ES-I3 (cell line): Measurements from ENCODE around the gene DPY19L3.
"Not testable (repeated sequence)": the region's sequence is repeated elsewhere in the genome, so short reads cannot be mapped to it uniquely, and the experiment has no call there.

Experiments
- H3K36me3 ChIP-seq: 2 replicates; pipeline ENCODE4 v1.6.1; 2013; ENCODE audit warnings: mild to moderate bottlenecking, low read length, control low read depth, moderate library complexity; ENCODE audit not compliant: insufficient read depth
- H3K4me1 ChIP-seq: 2 replicates; pipeline ENCODE4 v1.6.1; 2013; ENCODE audit warnings: mild to moderate bottlenecking, control low read depth, low read length; ENCODE audit not compliant: insufficient read depth
- H3K9ac ChIP-seq: 2 replicates; pipeline ENCODE4 v1.6.1; 2013; ENCODE audit warnings: low read depth, mild to moderate bottlenecking, low read length, moderate library complexity
- H3K9me3 ChIP-seq: 2 replicates; pipeline ENCODE4 v1.6.1; 2013; ENCODE audit warnings: mild to moderate bottlenecking, low read length, moderate library complexity; ENCODE audit not compliant: control insufficient read depth, insufficient read depth

Gene DPY19L3

GRCh38 chr19:32373585-32374295 lies 31.8 kb upstream of the DPY19L3 start:
- H3K9ac ChIP-seq: no peak overlapping the region
- no peaks in the 10 kb centered on the region; the same call in 1 of the 2 replicates for H3K4me1 ChIP-seq
- peaks cover 5% of the 10 kb centered on the region; the same call in 1 of the 2 replicates for H3K9me3 ChIP-seq
- peaks cover 17% of the 10 kb centered on the region for H3K36me3 ChIP-seq

- not testable (repeated sequence) for H3K9ac ChIP-seq, H3K4me1 ChIP-seq, H3K9me3 ChIP-seq
- H3K36me3 ChIP-seq: peaks cover 12% of the 10 kb centered on the region
Measured at GRCh38 chr19:32374362-32374761, 31.2 kb upstream of the DPY19L3 start.

GRCh38 chr19:32377088-32377487 lies 28.5 kb upstream of the DPY19L3 start:
- H3K9me3 ChIP-seq, H3K4me1 ChIP-seq, H3K9ac ChIP-seq: not testable (repeated sequence)
- H3K36me3 ChIP-seq: peaks cover 12% of the 10 kb centered on the region

- Histone ChIP-seq H3K9ac (no peak overlapping the region), H3K9me3 (no peaks in the 10 kb centered on the region), H3K4me1 (no peaks in the 10 kb centered on the region; the same call in 1 of the 2 replicates), H3K36me3 (peaks cover 9% of the 10 kb centered on the region)
Measured at GRCh38 chr19:32380269-32380668, 25.3 kb upstream of the DPY19L3 start.

GRCh38 chr19:32387701-32388392 lies 17.7 kb upstream of the DPY19L3 start:
- H3K36me3 ChIP-seq: peaks cover 6% of the 10 kb centered on the region
- H3K4me1 ChIP-seq: no peaks in the 10 kb centered on the region
- H3K9me3 ChIP-seq: no peaks in the 10 kb centered on the region
- H3K9ac ChIP-seq: no peak overlapping the region

GRCh38 chr19:32388393-32388855 lies 17.1 kb upstream of the DPY19L3 start:
- Histone ChIP-seq H3K9ac (no peak overlapping the region), H3K4me1 (no peaks in the 10 kb centered on the region), H3K36me3 (peaks cover under 1% of the 10 kb centered on the region), H3K9me3 (no peaks in the 10 kb centered on the region)

- no peaks in the 10 kb centered on the region for H3K9me3 ChIP-seq
Measured at GRCh38 chr19:32392901-32393300, 12.7 kb upstream of the DPY19L3 start.

GRCh38 chr19:32396046-32396652 lies 9.4 kb upstream of the DPY19L3 start:
- no peak overlapping the region for H3K9ac ChIP-seq
- no peaks in the 10 kb centered on the region for H3K9me3 ChIP-seq
- no peaks in the 10 kb centered on the region for H3K4me1 ChIP-seq
- no peaks in the 10 kb centered on the region; the same call in 1 of the 2 replicates for H3K36me3 ChIP-seq

More at GRCh38 chr19:32392901-32393300, 12.7 kb upstream of the DPY19L3 start:
- Histone ChIP-seq H3K9ac (no peak overlapping the region), H3K36me3 (no peaks in the 10 kb centered on the region; the same call in 1 of the 2 replicates), H3K4me1 (no peaks in the 10 kb centered on the region)

GRCh38 chr19:32397671-32398101 lies 7.9 kb upstream of the DPY19L3 start:
- no peaks in the 10 kb centered on the region for H3K9me3 ChIP-seq
- H3K36me3 ChIP-seq: no peaks in the 10 kb centered on the region; the same call in 1 of the 2 replicates
- H3K9ac ChIP-seq: no peak overlapping the region
- H3K4me1 ChIP-seq: no peaks in the 10 kb centered on the region

- no peak overlapping the region for H3K9ac ChIP-seq
- H3K9me3 ChIP-seq: no peaks in the 10 kb centered on the region
- no peaks in the 10 kb centered on the region; the same call in 1 of the 2 replicates for H3K36me3 ChIP-seq
- H3K4me1 ChIP-seq: peaks cover 7% of the 10 kb centered on the region; the same call in 1 of the 2 replicates
Measured at GRCh38 chr19:32401992-32402391, 3.6 kb upstream of the DPY19L3 start.

- Histone ChIP-seq H3K36me3 (no peaks in the 10 kb centered on the region; the same call in 1 of the 2 replicates), H3K9ac (peak overlapping the region; percentile 96; the same call in 1 of the 2 replicates), H3K9me3 (no peaks in the 10 kb centered on the region), H3K4me1 (peaks cover 10% of the 10 kb centered on the region)
Measured at GRCh38 chr19:32403291-32403995, 2.1 kb upstream of the DPY19L3 start.

GRCh38 chr19:32404213-32404932 lies 1.2 kb upstream of the DPY19L3 start:
- Histone ChIP-seq H3K9me3 (no peaks in the 10 kb centered on the region), H3K9ac (peak overlapping the region; percentile 96), H3K36me3 (peaks cover 3% of the 10 kb centered on the region), H3K4me1 (peaks cover 10% of the 10 kb centered on the region)

- H3K36me3 ChIP-seq: peaks cover 5% of the 10 kb centered on the region
- peak overlapping the region; percentile 96 for H3K9ac ChIP-seq
- H3K9me3 ChIP-seq: no peaks in the 10 kb centered on the region
- peaks cover 10% of the 10 kb centered on the region for H3K4me1 ChIP-seq
Measured at GRCh38 chr19:32404933-32405430, 588 bp upstream of the DPY19L3 start.
